ENCODE data around the gene EME1. TPM values are rescaled to one million over a fixed set of nuclear protein-coding genes. Genes with fewer than 3 reads are reported as not detected.

The EME1 gene
- total and polyA plus RNA-seq, 2 of the 13 experiments (the other 11 are each of a cell fraction or from before 2014, with no cell fraction given), result 20.7 to 24.6 TPM

DNA sequence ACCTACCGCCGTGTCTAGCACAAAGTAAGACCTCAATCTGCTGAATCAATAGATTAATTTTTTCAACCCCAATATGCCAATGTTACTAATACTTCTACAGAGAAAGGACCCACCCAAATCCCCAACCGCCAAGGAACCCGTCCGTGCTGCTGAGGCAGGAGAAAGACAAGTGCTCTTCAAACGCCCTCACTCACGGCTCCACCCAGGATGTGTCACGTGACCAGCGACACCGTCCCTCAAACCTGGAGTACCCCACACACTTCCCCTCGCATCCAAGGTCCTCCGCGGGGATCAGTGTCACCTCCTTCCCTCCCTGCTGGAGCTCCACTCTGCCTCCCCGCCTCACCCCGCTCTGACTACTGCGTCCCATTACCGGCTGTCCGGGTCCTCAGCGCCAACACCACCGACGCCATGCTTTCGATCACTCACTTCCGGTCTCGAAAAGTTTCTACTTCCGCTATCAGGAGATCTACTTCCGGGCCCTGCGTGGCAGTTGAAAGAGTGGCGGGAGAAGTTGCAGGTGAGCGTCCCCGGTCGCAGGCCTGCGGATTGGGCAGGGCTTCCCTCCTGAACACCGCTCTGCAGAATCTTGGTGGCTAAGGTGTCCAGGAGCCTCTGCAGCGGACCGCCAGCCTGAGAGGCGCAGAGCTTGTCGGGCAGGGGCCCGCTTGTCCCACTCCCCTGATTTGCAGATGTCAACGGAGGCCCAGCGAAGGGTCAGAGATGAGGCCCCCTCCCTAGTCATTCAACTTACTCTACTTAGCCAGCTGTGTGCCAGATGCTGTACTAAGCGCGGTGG lies at the start of gene EME1, which contains the start of gene MRPL27 (continued):
- TF ChIP-seq ZSCAN5A (CRISPR knock-in tag; IDR thresholded peaks at IDR 0.05; ENCODE audit: borderline replicate concordance) (peak; percentile 44; the same call in 1 of the 2 replicates), NCOR1 (IDR thresholded peaks at IDR 0.05; ENCODE audit: borderline replicate concordance, low read length) (peak; percentile 41; the same call in 1 of the 2 replicates), RBM22 (optimal IDR thresholded peaks at IDR 0.05; ENCODE audit: low read length) (peak; percentile 47), FOXA1 (IDR thresholded peaks at IDR 0.05) (no peak), FOXA1 (CRISPR knock-in tag; IDR thresholded peaks at IDR 0.05) (no peak; the same call in 1 of the 2 replicates), ZNF296 (CRISPR knock-in tag; conservative IDR thresholded peaks at IDR 0.05) (peak; percentile 79), ZNF788 (CRISPR knock-in tag; IDR thresholded peaks at IDR 0.05; ENCODE audit: borderline replicate concordance) (peak; percentile 99; the same call in 1 of the 2 replicates), ZNF124 (CRISPR knock-in tag; IDR thresholded peaks at IDR 0.05) (peak; percentile 91), HIVEP1 (CRISPR knock-in tag; IDR thresholded peaks at IDR 0.05) (peak; percentile 93), HMG20B (CRISPR knock-in tag; conservative IDR thresholded peaks at IDR 0.05) (0 out of 2 replicates have a peak, but pooled peaks have one; percentile 45), BCL6 (CRISPR knock-in tag; IDR thresholded peaks at IDR 0.05) (peak; percentile 42), YEATS2 (CRISPR knock-in tag; IDR thresholded peaks at IDR 0.05; ENCODE audit: borderline replicate concordance) (peak; percentile 98), ZBTB14 (CRISPR knock-in tag; IDR thresholded peaks at IDR 0.05) (peak; percentile 18; the same call in 1 of the 2 replicates), ZNF33A (CRISPR knock-in tag; IDR thresholded peaks at IDR 0.05; ENCODE audit: borderline replicate concordance) (no peak; the same call in 1 of the 2 replicates), ZFY (CRISPR knock-in tag; IDR thresholded peaks at IDR 0.05) (peak; percentile 97), RELA (CRISPR knock-in tag; IDR thresholded peaks at IDR 0.05) (peak; percentile 89), ZBTB38 (CRISPR knock-in tag; IDR thresholded peaks at IDR 0.05) (peak; percentile 93), NAIF1 (CRISPR knock-in tag; IDR thresholded peaks at IDR 0.05; ENCODE audit: borderline replicate concordance) (peak; percentile 82; the same call in 1 of the 2 replicates), ZSCAN12 (CRISPR knock-in tag; IDR thresholded peaks at IDR 0.05) (0 out of 2 replicates have a peak, but pooled peaks have one; percentile 14), ZSCAN20 (CRISPR knock-in tag; IDR thresholded peaks at IDR 0.05; ENCODE audit: borderline replicate concordance) (no peak), TFDP2 (CRISPR knock-in tag; IDR thresholded peaks at IDR 0.05) (peak; percentile 99), MIER3 (CRISPR knock-in tag; IDR thresholded peaks at IDR 0.05; ENCODE audit: borderline replicate concordance) (peak; percentile 91), ZNF292 (CRISPR knock-in tag; IDR thresholded peaks at IDR 0.05; ENCODE audit: borderline replicate concordance, low read depth) (peak; percentile 21; the same call in 1 of the 2 replicates), ZNF367 (CRISPR knock-in tag; IDR thresholded peaks at IDR 0.05; ENCODE audit: borderline replicate concordance) (no peak), KDM3A (CRISPR knock-in tag; IDR thresholded peaks at IDR 0.05; ENCODE audit: low read depth) (peak; percentile 64; the same call in 1 of the 2 replicates), ZFP1 (CRISPR knock-in tag; IDR thresholded peaks at IDR 0.05) (0 out of 2 replicates have a peak, but pooled peaks have one; percentile 74)
- TF ChIP-seq, protein P1, sequence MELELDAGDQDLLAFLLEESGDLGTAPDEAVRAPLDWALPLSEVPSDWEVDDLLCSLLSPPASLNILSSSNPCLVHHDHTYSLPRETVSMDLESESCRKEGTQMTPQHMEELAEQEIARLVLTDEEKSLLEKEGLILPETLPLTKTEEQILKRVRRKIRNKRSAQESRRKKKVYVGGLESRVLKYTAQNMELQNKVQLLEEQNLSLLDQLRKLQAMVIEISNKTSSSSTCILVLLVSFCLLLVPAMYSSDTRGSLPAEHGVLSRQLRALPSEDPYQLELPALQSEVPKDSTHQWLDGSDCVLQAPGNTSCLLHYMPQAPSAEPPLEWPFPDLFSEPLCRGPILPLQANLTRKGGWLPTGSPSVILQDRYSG (CRISPR knock-in tag; IDR thresholded peaks at IDR 0.05), result peak; percentile 40; the same call in 1 of the 2 replicates
